GM12865 (cell line): ENCODE results near the gene STARD3NL.
A peak's percentile ranks its signal among the peaks of the same experiment; 100 is the strongest.

Source experiments
- DNase-seq: peaks from one replicate; pipeline ENCODE4 v3.0.0; 2010; ENCODE audit warnings: low read depth
- H3K4me3 ChIP-seq: 2 replicates; pipeline ENCODE4 v1.5.1; 2011; ENCODE audit warnings: mild to moderate bottlenecking, low read depth, low read length, control low read depth
- CTCF ChIP-seq: IDR thresholded peaks from 2 replicates; pipeline ENCODE4 v1.5.1; 2011; ENCODE audit warnings: low read length, control low read depth, low read depth, inconsistent platforms; ENCODE audit not compliant: insufficient read depth; ENCODE audit errors: missing control alignments

STARD3NL gene

GRCh38 chr7:38207843-38208242 is 29.8 kb downstream of the STARD3NL start:
- H3K4me3 ChIP-seq: no peak overlapping the region
- no peak for DNase-seq
- no peak for TF ChIP-seq CTCF

- no peak for TF ChIP-seq CTCF
- DNase-seq: no peak
- no peak overlapping the region for H3K4me3 ChIP-seq
Measured at GRCh38 chr7:38211486-38211885, 33.4 kb downstream of the STARD3NL start.

- no peak for DNase-seq
- no peak for TF ChIP-seq CTCF
Measured at GRCh38 chr7:38211940-38212339, 33.9 kb downstream of the STARD3NL start.

GRCh38 chr7:38215115-38215514 is 37.1 kb downstream of the STARD3NL start:
- no peak for TF ChIP-seq CTCF
- no peak for DNase-seq
- H3K4me3 ChIP-seq: no peak overlapping the region

More at GRCh38 chr7:38211940-38212339, 33.9 kb downstream of the STARD3NL start:
- H3K4me3 ChIP-seq: no peak overlapping the region

GRCh38 chr7:38215735-38216670 is 38.0 kb downstream of the STARD3NL start:
- peak; percentile 89 for TF ChIP-seq CTCF
- H3K4me3 ChIP-seq: no peak overlapping the region
- peak; percentile 76 for DNase-seq

GRCh38 chr7:38217672-38218071 is 39.6 kb downstream of the STARD3NL start:
- no peak for TF ChIP-seq CTCF
- H3K4me3 ChIP-seq: no peak overlapping the region
- no peak for DNase-seq
